SK-N-MC (cell line): ENCODE data around the gene UST.
"Not testable (repeated sequence)": the region's sequence is repeated elsewhere in the genome, so short reads cannot be mapped to it uniquely, and the experiment has no call there.

ENCODE experiments used
- DNase-seq: peaks from one replicate; pipeline ENCODE4 v3.0.0-alpha.2; 2011; ENCODE audit warnings: low read depth, low spot score
- H3K27ac ChIP-seq: fragments of 200-600 bp; sonication (generic); 2 replicates; pipeline ENCODE4 v1.5.1; 2016; ENCODE audit warnings: mixed run types
- H3K36me3 ChIP-seq: fragments of 200-600 bp; sonication (generic); 2 replicates; pipeline ENCODE4 v1.6.1; 2017; ENCODE audit warnings: antibody characterized with exemption, low read length, mixed read lengths; ENCODE audit not compliant: insufficient read depth
- H3K4me3 ChIP-seq: fragments of 200-600 bp; sonication (generic); 2 replicates; pipeline ENCODE4 v1.5.1; 2016
- H3K9ac ChIP-seq: fragments of 200-600 bp; sonication (generic); 2 replicates; pipeline ENCODE4 v1.8.0; 2017; ENCODE audit warnings: mixed run types, mixed read lengths; ENCODE audit not compliant: insufficient read length
- H3K9me3 ChIP-seq: fragments of 200-600 bp; sonication (generic); 2 replicates; pipeline ENCODE4 v1.6.1; 2017; ENCODE audit warnings: low read depth, mild to moderate bottlenecking, antibody characterized with exemption, low read length, moderate library complexity, mixed read lengths
- EZH2 ChIP-seq: fragments of 200-600 bp; sonication (generic); IDR thresholded peaks from one replicate; pipeline ENCODE4 v1.6.1; 2017; ENCODE audit warnings: antibody characterized with exemption
- FOXP2 ChIP-seq: optimal IDR thresholded peaks from 2 replicates; pipeline ENCODE3; 2011; ENCODE audit warnings: mild to moderate bottlenecking, moderate library complexity; ENCODE audit not compliant: insufficient read depth; ENCODE audit errors: extremely low read length, control extremely low read depth
- POLR2AphosphoS5 ChIP-seq: IDR thresholded peaks from 2 replicates; pipeline ENCODE4 v1.6.1; 2012; ENCODE audit warnings: mild to moderate bottlenecking, low read depth, low read length, borderline replicate concordance

The UST gene

GRCh38 chr6:148854096-148854495, 107.3 kb downstream of the UST start:
- no peak for TF ChIP-seq POLR2AphosphoS5
- TF ChIP-seq FOXP2, result no peak
- TF ChIP-seq EZH2, result no peak

GRCh38 chr6:148854992-148855391, 108.2 kb downstream of the UST start:
- H3K4me3 ChIP-seq, result no peak overlapping the region
- H3K36me3 ChIP-seq, result no peaks in the 10 kb centered on the region
- no peak overlapping the region for H3K9ac ChIP-seq
- no peak overlapping the region for H3K27ac ChIP-seq
- no peak for DNase-seq
- TF ChIP-seq POLR2AphosphoS5 (no peak), FOXP2 (no peak), EZH2 (no peak)
- no peaks in the 10 kb centered on the region for H3K9me3 ChIP-seq

More at GRCh38 chr6:148854096-148854495, 107.3 kb downstream of the UST start:
- DNase-seq, result no peak
- no peaks in the 10 kb centered on the region for H3K36me3 ChIP-seq
- H3K9me3 ChIP-seq, result no peaks in the 10 kb centered on the region
- no peak overlapping the region for H3K27ac ChIP-seq
- H3K9ac ChIP-seq, result no peak overlapping the region
- no peak overlapping the region for H3K4me3 ChIP-seq

- no peaks in the 10 kb centered on the region for H3K9me3 ChIP-seq
- no peak overlapping the region for H3K9ac ChIP-seq
- no peak for DNase-seq
- no peak overlapping the region for H3K27ac ChIP-seq
- TF ChIP-seq EZH2 (no peak), FOXP2 (no peak), POLR2AphosphoS5 (no peak)
- no peak overlapping the region for H3K4me3 ChIP-seq
- H3K36me3 ChIP-seq, result no peaks in the 10 kb centered on the region
Observed at GRCh38 chr6:148855744-148856143, 108.9 kb downstream of the UST start.

GRCh38 chr6:148857798-148858390, 111.1 kb downstream of the UST start:
- Histone ChIP-seq H3K36me3 (no peaks in the 10 kb centered on the region), H3K9ac (no peak overlapping the region), H3K27ac (no peak overlapping the region), H3K4me3 (no peak overlapping the region), H3K9me3 (no peaks in the 10 kb centered on the region)
- no peak for DNase-seq
- TF ChIP-seq FOXP2, result no peak
- TF ChIP-seq EZH2, result no peak
- no peak for TF ChIP-seq POLR2AphosphoS5

- H3K9ac ChIP-seq, H3K9me3 ChIP-seq, H3K4me3 ChIP-seq, DNase-seq, H3K27ac ChIP-seq, H3K36me3 ChIP-seq: not testable (repeated sequence)
Observed at GRCh38 chr6:148864132-148864531, 117.3 kb downstream of the UST start.

- Histone ChIP-seq H3K9ac (no peak overlapping the region), H3K4me3 (no peak overlapping the region), H3K9me3 (no peaks in the 10 kb centered on the region), H3K27ac (no peak overlapping the region), H3K36me3 (no peaks in the 10 kb centered on the region)
- TF ChIP-seq POLR2AphosphoS5 (no peak), FOXP2 (no peak), EZH2 (no peak)
- no peak for DNase-seq
Observed at GRCh38 chr6:148864941-148865340, 118.1 kb downstream of the UST start.

GRCh38 chr6:148866657-148867268, 119.9 kb downstream of the UST start:
- TF ChIP-seq EZH2 (no peak), FOXP2 (no peak), POLR2AphosphoS5 (no peak)
- H3K9me3 ChIP-seq, result no peaks in the 10 kb centered on the region
- DNase-seq, result no peak
- no peak overlapping the region for H3K9ac ChIP-seq
- H3K36me3 ChIP-seq, result no peaks in the 10 kb centered on the region
- H3K27ac ChIP-seq, result no peak overlapping the region
- H3K4me3 ChIP-seq, result no peak overlapping the region

GRCh38 chr6:148867862-148868261, 121.0 kb downstream of the UST start:
- no peaks in the 10 kb centered on the region for H3K9me3 ChIP-seq
- no peak for DNase-seq
- H3K36me3 ChIP-seq, result no peaks in the 10 kb centered on the region
- no peak overlapping the region for H3K27ac ChIP-seq
- H3K4me3 ChIP-seq, result no peak overlapping the region
- TF ChIP-seq EZH2, result no peak
- no peak for TF ChIP-seq POLR2AphosphoS5
- TF ChIP-seq FOXP2, result no peak
- H3K9ac ChIP-seq, result no peak overlapping the region

- Histone ChIP-seq H3K9ac (no peak overlapping the region), H3K27ac (no peak overlapping the region), H3K4me3 (no peak overlapping the region), H3K9me3 (no peaks in the 10 kb centered on the region), H3K36me3 (no peaks in the 10 kb centered on the region)
- TF ChIP-seq POLR2AphosphoS5, result no peak
- no peak for DNase-seq
Observed at GRCh38 chr6:148868314-148868713, 121.5 kb downstream of the UST start.
